Skeletal muscle cell (primary cell): ENCODE results near the gene SLC1A2.

Experiments
- DNase-seq: peaks from one replicate; pipeline ENCODE4 v3.0.0-alpha.2; 2010; ENCODE audit warnings: low read depth
- H3K4me3 ChIP-seq: 2 replicates; pipeline ENCODE4 v1.5.1; 2011; ENCODE audit warnings: low read depth, mild to moderate bottlenecking, control low read depth, low read length, moderate library complexity

SLC1A2 gene

DNA sequence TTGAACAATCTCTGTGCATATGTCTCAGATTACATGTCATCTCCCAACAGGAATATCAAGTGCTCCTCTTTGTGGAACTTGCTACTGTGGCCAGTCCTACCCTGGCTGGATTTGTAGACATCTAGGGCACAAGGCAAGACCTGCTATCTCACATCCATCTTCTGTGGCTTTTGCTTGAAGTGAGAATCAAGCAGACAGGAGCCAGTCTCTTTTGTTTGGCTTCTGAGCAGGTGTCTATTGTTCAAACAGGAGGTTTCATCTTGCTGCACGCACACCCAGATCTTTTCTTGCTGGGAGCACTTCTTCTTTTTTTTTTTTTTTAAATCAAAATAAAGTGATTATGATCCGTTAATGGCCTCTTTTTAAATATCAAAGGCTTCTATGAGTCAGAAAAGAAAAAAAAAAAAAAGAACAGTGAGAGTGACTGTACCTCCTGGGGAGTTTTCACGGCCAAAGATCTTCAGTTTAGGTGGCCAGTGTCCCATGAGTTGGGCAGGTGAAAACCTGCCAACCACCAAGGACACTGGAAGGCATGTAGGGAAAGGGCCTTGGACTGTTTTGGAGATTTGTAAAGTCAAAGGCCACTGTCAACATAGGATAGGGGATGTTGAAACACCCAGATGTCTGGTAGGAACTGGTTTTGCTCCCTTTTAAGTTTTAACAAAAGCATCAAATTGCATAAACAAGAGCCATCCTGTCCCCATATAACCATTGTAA is 202.2 kb downstream of the SLC1A2 start:
- no peak for DNase-seq
- no peak overlapping the region for H3K4me3 ChIP-seq

- H3K4me3 ChIP-seq = no peak overlapping the region
- no peak for DNase-seq
These were observed 203.4 kb downstream of the SLC1A2 start for GRCh38 chr11:35215945-35216344.

GRCh38 chr11:35214792-35215193 is 204.6 kb downstream of the SLC1A2 start:
- H3K4me3 ChIP-seq = no peak overlapping the region
- DNase-seq = peak; percentile 95

DNA sequence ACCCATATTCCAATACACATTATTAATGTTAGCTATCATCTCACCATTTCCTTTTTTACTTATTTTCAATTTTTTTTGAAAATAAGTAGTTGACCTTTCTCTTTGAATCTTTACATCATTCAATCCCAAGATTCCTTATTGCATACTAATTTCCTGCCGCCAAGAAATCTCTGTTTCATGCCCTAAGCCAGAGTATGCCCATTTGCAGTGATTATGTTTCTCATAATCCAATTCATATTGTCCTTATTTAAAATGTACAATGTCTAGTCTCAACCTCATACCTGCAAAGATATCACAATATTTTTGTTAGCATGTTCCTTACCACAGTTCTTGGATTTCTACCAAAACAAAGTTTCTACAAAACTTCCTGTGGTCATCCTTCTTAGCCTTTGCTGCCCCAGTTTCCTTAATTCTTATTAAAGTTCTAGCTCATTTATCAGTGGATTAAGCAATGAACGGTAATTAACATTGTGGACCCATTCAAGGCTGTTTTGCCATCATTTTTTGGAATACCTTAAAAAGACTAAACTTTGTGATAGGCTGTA is 205.1 kb downstream of the SLC1A2 start:
- no peak overlapping the region for H3K4me3 ChIP-seq
- no peak for DNase-seq

DNA sequence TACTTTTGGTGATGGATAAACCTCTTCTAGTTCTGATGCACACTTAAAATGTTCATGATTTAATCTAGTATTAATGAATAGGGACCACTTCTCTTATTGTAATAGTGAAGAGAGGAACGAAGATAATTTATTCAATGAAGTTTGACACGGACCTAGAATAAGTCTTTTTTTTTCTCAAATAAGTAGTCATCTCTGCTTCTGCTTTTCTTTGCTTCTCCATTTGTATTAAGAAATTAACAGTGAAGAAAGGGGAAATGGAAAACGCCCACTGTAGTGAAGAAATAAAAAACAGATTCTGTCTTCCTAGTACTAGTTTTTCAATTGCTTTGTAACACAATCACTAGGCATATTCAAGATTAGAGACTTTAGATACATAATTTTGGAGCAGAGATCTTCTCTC is 207.4 kb downstream of the SLC1A2 start:
- no peak for DNase-seq
- no peak overlapping the region for H3K4me3 ChIP-seq

DNA sequence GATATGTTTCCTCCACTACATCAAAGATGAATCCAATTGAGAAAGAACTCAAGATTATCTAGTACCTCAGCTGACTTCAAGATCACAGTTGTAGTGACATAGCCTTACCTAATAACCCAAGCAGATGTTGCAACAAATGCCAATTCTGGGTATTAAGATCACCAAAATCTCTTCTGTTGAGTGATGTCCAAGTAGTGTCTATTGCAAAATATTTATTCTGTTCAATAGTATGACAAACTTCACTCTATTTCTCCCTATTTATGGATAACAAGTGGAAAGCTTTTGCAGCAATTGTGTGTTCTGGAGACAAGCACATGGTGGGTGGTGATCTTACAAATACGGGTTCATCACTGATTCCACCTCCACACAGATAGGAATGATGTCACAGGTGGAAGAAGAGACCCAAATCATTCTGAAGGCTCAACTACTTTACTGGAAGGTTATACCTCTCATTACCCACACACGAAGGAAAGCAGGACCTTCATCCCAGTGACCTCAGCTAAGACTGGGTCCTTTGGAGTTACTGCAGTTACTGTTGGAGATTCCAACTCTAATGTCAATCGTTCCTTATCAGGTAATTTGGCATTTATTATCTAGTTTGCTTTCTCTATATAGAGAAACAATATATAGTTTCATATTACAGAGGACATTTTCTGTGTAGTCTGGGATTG is 208.3 kb downstream of the SLC1A2 start:
- no peak for DNase-seq
- no peak overlapping the region for H3K4me3 ChIP-seq

- no peak for DNase-seq
- no peak overlapping the region for H3K4me3 ChIP-seq
These were observed 210.6 kb downstream of the SLC1A2 start for GRCh38 chr11:35208795-35209194.

GRCh38 chr11:35207471-35208403 is 211.6 kb downstream of the SLC1A2 start:
- no peak for DNase-seq
- H3K4me3 ChIP-seq = no peak overlapping the region

DNA sequence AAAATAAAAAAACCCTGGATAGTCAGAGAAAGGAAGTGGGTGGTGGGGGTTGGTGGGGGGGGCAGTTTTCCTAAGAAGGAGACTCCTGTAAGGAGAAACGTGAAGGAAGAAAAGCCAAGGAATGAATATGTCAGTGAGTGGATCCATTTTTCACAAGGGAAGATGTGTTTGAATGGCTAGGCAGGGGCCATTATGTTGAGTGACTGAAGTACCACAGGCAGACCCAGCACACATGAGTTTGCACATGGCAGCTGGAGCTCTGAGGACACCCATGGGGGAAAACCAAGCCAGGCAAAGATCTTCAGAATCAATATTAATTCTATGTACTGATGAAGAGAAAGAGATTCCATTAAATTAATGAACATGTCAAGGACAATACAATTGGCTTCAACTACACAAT is 212.7 kb downstream of the SLC1A2 start:
- H3K4me3 ChIP-seq = no peak overlapping the region
- no peak for DNase-seq

DNA sequence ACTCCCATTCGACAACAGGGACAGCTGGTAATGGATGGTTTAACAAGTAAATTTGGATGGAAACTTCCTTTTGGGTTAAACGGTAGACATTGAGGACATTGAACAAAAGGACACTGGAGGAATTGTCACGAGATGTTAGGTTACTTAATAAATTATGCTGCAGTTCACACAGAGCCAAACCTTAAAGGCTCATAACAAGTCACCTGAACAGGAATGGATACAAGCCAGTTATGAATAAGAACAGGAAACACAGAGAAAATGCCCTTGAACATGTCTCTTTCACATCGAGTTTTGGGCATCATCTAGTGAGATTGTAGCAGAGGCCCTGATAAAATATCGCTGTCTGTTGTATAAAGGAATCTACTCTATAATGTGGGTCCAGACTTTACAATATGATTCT is 214.7 kb downstream of the SLC1A2 start:
- DNase-seq = no peak
- no peak overlapping the region for H3K4me3 ChIP-seq
